ENCODE data around the gene NLRP14. TPM values are rescaled to one million over a fixed set of nuclear protein-coding genes. Genes with fewer than 3 reads are reported as not detected.
A peak's percentile ranks its signal among the peaks of the same experiment; 100 is the strongest.

Gene NLRP14
- total and polyA plus RNA-seq, 2 experiments from 2014 or later = not detected

DNA sequence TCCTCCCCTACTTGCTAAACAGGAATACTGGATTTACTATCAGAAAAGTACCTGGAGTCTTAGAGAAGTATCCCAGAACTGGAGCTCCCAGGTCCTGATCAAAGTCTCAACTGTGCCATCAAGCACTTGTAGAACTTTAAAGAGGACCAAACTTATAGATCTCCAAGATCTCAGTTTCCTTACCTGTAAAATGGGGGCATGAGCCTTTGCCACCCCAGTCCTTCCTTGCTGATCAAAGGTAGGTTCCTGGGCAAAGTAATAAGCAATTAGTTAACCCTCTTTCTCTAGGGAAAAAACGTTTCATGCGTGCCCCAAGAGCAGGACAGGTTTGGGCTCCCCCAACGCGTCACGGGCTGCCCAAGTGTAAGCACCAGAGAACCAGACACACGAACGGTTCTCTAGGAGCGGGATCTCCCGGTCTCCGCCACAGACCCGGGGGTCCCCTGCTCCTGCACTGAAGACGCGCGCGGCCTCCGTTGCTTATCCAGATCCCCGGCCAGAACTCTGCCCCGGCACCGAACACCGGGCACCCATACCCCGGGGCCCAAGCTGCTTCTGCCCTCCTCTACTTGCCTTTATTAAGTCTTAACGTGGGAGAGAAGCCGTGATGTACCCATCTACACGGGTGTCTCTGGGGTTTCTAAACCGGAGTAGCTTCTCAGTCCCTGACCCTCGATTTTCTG lies 638 bp upstream of the NLRP14 start:
- peak overlapping the region; percentile 87 for H3K4me3 ChIP-seq
- H3K4me2 ChIP-seq (ENCODE audit: unreplicated experiment) = peak overlapping the region; percentile 72
- H3K4me1 ChIP-seq (ENCODE audit: insufficient read depth) = peaks cover 5% of the 10 kb centered on the region
- no peaks in the 10 kb centered on the region for H3K27me3 ChIP-seq (replicated peaks; ENCODE audit: insufficient read depth)
- H3K79me2 ChIP-seq (ENCODE audit: insufficient read depth) = peaks cover 8% of the 10 kb centered on the region; the same call in 1 of the 2 replicates
- no peaks in the 10 kb centered on the region for H4K20me1 ChIP-seq (ENCODE audit: insufficient read depth)
- H3K27ac ChIP-seq = peak overlapping the region; percentile 76
- peak; percentile 63 for DNase-seq
- H3K9me3 ChIP-seq (ENCODE audit: low read depth) = no peaks in the 10 kb centered on the region
- H3K9ac ChIP-seq = peak overlapping the region; percentile 85
- TF ChIP-seq EZH2 (IDR thresholded peaks at IDR 0.05; ENCODE audit: insufficient read depth, poor library complexity, severe bottlenecking) (no peak), EZH2phosphoT487 (IDR thresholded peaks at IDR 0.05; ENCODE audit: insufficient read depth, low read depth) (no peak)
- H3K36me3 ChIP-seq (ENCODE audit: low read depth) = no peaks in the 10 kb centered on the region
- H2AFZ ChIP-seq = peak overlapping the region; percentile 94
- no peaks in the 10 kb centered on the region for H3K9me2 ChIP-seq (ENCODE audit: insufficient read depth)
- H3F3A ChIP-seq (ENCODE audit: insufficient read depth) = no peaks in the 10 kb centered on the region
- in situ Hi-C loops (cut with MboI) = no loop called here
- WGBS, 2 experiments (ENCODE audit: low coverage in 1 of 2, low lambda C conversion rate in 2 of 2, missing lambda C conversion rate in 2 of 2) = 2% methylated on average over 25 to 26 of the region's 26 CpGs

DNA sequence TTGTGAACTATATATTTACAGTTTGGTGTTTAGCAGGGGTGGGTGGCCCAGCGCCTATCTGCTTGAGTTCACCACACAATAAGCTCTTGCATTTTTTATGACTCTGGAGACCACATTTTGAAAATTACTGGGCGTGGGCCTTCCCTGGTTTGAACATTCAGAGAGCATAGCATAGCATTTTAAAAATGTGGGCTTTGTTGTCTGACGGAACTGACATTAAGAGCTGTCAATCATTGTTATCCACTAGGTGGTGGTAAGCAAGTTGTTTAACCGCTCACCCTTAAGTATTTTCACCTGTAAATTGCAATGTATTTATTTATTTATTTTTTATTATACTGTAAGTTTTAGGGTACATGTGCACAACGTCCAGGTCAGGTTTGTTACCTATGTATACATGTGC lies 1.0 kb downstream of the NLRP14 start:
- H3K27ac ChIP-seq = no peak overlapping the region
- DNase-seq = no peak
- no peak overlapping the region for H3K4me3 ChIP-seq
- peak overlapping the region; percentile 94; the same call in 1 of the 2 replicates for H2AFZ ChIP-seq
- no peak overlapping the region for H3K9ac ChIP-seq
- no peaks in the 10 kb centered on the region for H3K9me2 ChIP-seq (ENCODE audit: insufficient read depth)
- H3K27me3 ChIP-seq (replicated peaks; ENCODE audit: insufficient read depth) = no peaks in the 10 kb centered on the region
- no peaks in the 10 kb centered on the region for H3K36me3 ChIP-seq (ENCODE audit: low read depth)
- H3K4me1 ChIP-seq (ENCODE audit: insufficient read depth) = peaks cover 5% of the 10 kb centered on the region
- H3K4me2 ChIP-seq (ENCODE audit: unreplicated experiment) = no peak overlapping the region
- no peaks in the 10 kb centered on the region for H3F3A ChIP-seq (ENCODE audit: insufficient read depth)
- peaks cover 8% of the 10 kb centered on the region; the same call in 1 of the 2 replicates for H3K79me2 ChIP-seq (ENCODE audit: insufficient read depth)
- TF ChIP-seq EZH2phosphoT487 (IDR thresholded peaks at IDR 0.05; ENCODE audit: insufficient read depth, low read depth) (no peak), EZH2 (IDR thresholded peaks at IDR 0.05; ENCODE audit: insufficient read depth, poor library complexity, severe bottlenecking) (no peak)
- in situ Hi-C loops (cut with MboI) = no loop called here
- H3K9me3 ChIP-seq (ENCODE audit: low read depth) = no peaks in the 10 kb centered on the region
- H4K20me1 ChIP-seq (ENCODE audit: insufficient read depth) = no peaks in the 10 kb centered on the region
- 90 to 92% methylated on average over 5 of the region's 5 CpGs for WGBS, 2 experiments (ENCODE audit: low coverage in 1 of 2, low lambda C conversion rate in 2 of 2, missing lambda C conversion rate in 2 of 2)

DNA sequence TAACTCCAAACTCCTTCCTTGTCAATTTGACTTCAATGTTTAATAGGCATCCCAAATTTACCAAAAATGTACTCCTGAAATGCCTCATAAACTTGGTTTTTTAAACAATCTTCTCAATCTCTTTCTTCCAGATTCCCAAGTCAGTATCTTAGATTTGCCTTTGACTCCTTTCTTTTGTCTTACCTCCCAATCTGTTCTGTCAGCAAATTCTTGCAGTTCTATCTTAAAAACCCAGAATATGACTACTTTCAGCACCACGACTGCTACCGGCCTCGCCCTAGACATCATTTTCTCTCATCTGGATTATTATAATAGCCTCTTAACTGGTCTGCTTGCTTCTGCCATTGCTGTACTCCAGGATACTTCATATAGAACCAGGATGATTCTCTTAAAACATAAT lies 7.9 kb downstream of the NLRP14 start:
- Histone ChIP-seq H4K20me1 (ENCODE audit: insufficient read depth) (no peaks in the 10 kb centered on the region), H3K27ac (no peak overlapping the region), H3K9me3 (ENCODE audit: low read depth) (no peaks in the 10 kb centered on the region), H3K4me1 (ENCODE audit: insufficient read depth) (no peaks in the 10 kb centered on the region), H3K27me3 (replicated peaks; ENCODE audit: insufficient read depth) (no peaks in the 10 kb centered on the region), H3K9me2 (ENCODE audit: insufficient read depth) (no peaks in the 10 kb centered on the region), H3K9ac (no peak overlapping the region), H3K4me3 (no peak overlapping the region), H3K79me2 (ENCODE audit: insufficient read depth) (no peaks in the 10 kb centered on the region), H2AFZ (no peak overlapping the region), H3F3A (ENCODE audit: insufficient read depth) (no peaks in the 10 kb centered on the region), H3K4me2 (ENCODE audit: unreplicated experiment) (no peak overlapping the region), H3K36me3 (ENCODE audit: low read depth) (no peaks in the 10 kb centered on the region)
- no peak for TF ChIP-seq EZH2 (IDR thresholded peaks at IDR 0.05; ENCODE audit: insufficient read depth, poor library complexity, severe bottlenecking)
- no peak for TF ChIP-seq EZH2phosphoT487 (IDR thresholded peaks at IDR 0.05; ENCODE audit: insufficient read depth, low read depth)
- in situ Hi-C loops (cut with MboI) = no loop called here
- no peak for DNase-seq
- WGBS, 2 experiments (ENCODE audit: low coverage in 1 of 2, low lambda C conversion rate in 2 of 2, missing lambda C conversion rate in 2 of 2) = 86% methylated on average over 3 of the region's 3 CpGs

DNA sequence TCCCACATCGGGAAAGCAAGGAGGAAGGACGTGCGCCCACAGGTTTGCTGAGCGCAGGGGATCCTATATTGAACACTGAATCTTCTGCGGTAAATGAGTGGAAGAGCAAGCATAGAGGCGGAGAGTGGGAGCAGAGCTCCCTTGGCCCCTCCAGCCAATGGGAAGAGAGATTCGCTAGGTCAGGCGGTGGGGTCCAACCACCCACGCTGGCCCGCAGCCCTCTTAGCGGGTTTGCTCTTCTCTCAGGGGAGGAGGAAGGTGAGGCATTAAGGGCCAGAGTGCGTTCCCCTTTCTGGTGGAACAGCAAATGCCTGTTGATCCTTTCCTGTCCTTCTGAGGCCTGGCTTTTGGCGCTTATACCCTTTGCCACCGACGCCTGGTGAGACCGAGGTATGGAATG lies 10.6 kb downstream of the NLRP14 start:
- no peak overlapping the region for H3K4me2 ChIP-seq (ENCODE audit: unreplicated experiment)
- no peaks in the 10 kb centered on the region for H3K9me3 ChIP-seq (ENCODE audit: low read depth)
- in situ Hi-C loops (cut with MboI) = no loop called here
- no peaks in the 10 kb centered on the region for H3K27me3 ChIP-seq (replicated peaks; ENCODE audit: insufficient read depth)
- H3K4me1 ChIP-seq (ENCODE audit: insufficient read depth) = no peaks in the 10 kb centered on the region
- H3F3A ChIP-seq (ENCODE audit: insufficient read depth) = no peaks in the 10 kb centered on the region
- no peak overlapping the region for H3K27ac ChIP-seq
- whole genome bisulfite sequencing, 2 experiments (ENCODE audit: low coverage in 1 of 2, low lambda C conversion rate in 2 of 2, missing lambda C conversion rate in 2 of 2) = 86 to 88% methylated on average over 16 of the region's 16 CpGs
- no peaks in the 10 kb centered on the region for H3K9me2 ChIP-seq (ENCODE audit: insufficient read depth)
- no peak overlapping the region for H3K9ac ChIP-seq
- no peaks in the 10 kb centered on the region for H3K36me3 ChIP-seq (ENCODE audit: low read depth)
- TF ChIP-seq EZH2phosphoT487 (IDR thresholded peaks at IDR 0.05; ENCODE audit: insufficient read depth, low read depth) = no peak
- TF ChIP-seq EZH2 (IDR thresholded peaks at IDR 0.05; ENCODE audit: insufficient read depth, poor library complexity, severe bottlenecking) = no peak
- H2AFZ ChIP-seq = no peak overlapping the region
- no peaks in the 10 kb centered on the region for H4K20me1 ChIP-seq (ENCODE audit: insufficient read depth)
- no peak overlapping the region for H3K4me3 ChIP-seq
- DNase-seq = no peak
- no peaks in the 10 kb centered on the region for H3K79me2 ChIP-seq (ENCODE audit: insufficient read depth)
